Activated CD4-positive, CD25-positive, alpha-beta regulatory T cell (primary cell): ENCODE results near the gene CFAP100.

Experiments
- DNase-seq, 4 experiments: peaks; one replicate each; lab custom pipeline; 2025; lab: John Stamatoyannopoulos, UW

The CFAP100 gene

DNA sequence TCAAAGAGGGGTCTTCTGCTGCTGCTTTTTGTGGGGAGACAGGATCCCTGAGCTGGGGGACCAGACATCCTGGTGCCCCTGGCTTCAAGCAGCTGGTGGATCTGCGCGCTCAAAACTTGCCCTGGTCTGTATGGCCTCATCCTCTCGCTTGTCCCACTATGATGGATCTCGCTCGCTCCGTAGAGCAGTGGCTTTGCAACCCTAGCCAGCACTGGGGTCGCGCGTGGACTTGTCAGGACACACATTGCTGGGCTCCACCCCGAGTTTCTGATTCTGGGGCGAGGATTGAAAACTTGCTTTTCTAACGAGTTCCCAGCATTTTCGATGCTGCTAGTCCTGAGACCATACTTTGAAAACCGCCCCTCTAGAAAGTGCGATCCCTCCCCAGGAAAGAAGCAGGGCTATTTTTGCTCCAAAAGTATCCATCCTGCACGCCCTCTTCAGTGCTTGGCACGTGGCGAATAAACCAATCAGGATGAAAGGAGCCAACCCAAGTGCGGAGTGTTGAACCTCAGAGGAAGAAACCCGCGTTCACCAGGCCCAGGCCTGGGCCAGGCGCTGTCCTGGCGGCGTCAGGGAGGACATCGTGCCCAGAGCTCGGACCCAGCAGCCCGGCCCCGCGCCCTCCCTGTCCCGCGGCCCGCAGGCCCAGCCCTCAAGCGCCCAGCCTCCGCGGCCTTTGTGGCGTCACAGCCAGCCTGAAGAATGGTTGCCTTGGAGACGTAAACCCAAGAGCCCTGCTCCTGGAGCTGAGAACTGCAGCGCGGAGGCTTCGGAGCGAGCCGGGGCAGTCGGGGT lies at the start of gene CFAP100:
Gene CFAP100 (plus strand): TSS at position 731 of the 798 bp plus-strand sequence. CDS start 1,092 bp downstream, outside the sequence.
- DNase-seq: no peak

DNA sequence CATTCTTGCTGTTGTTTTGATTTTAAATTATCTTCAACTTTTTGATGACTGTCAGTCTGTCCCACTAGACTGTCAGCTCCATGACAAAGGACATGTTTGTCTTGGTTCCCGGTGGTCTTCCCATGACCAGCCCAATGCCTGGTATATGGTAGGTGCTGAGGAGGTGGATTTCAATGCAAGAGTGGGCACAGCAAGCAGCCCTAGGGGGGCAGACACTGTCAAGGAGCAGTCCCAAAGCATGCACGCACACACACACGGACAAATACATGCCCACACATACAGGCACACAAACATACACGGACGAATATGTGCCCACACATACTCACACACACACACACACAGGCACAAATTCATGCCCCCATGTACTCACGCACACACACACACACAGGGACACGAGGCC lies 49.5 kb upstream of the CFAP100 start:
- no peak for DNase-seq

DNA sequence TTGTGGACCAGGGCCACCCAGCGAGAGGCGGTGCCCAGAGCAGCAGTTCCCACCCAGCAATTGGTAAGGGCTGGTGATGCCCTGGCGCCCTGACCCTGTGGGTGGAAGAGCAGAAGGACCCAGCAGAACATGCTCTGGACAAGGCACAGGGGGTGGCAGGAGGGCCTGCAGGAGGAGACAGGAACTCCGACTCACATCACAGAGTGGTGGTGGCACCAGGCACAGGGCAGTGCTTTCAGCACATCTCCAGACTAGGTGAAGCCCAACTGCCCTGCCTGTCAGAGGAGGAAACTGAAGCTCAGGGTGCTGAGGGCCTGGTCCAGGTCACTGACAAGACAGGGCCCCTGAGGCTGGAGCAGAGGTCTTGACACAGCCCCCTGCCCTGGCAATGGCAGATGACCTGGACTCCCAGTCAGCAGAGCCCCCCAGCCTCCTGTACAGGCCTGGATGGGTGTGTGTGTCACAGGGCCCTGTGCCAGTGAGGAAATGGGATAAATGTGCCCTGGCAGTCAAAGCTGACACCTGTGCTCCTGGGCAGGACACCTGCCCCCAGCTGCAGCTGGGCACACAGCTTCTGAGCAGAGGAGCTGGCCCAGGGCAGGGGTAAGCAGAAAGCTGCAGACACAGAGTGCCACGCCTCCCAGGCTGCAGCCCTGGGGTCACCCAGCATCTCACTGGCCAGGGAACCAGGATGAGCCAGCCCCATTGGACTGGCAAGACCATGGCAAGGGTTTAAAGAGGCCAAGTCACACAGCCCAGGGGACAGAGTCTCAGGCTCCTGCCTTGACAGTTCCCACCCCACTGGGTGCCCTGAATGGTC lies 48.9 kb upstream of the CFAP100 start:
- no peak for DNase-seq

DNA sequence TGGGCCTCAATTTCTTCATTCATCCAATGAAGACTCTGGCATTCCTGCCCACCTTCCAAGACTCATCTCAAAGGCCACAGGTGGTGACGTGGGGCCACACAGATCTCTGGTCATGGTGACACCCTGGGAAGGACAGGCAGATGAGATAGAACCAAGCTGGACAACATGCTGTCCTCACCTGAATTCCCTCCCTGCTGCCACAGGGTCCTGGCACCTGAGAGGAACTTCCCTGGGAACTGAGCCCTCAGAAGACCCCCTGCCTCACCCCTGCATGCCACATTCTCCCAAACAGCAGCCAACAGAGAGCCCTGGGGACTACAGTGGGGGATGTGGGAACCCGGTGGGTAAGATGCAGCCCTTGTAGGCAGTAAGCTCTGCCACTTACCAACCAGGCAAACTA lies 48.2 kb upstream of the CFAP100 start:
- no peak for DNase-seq

DNA sequence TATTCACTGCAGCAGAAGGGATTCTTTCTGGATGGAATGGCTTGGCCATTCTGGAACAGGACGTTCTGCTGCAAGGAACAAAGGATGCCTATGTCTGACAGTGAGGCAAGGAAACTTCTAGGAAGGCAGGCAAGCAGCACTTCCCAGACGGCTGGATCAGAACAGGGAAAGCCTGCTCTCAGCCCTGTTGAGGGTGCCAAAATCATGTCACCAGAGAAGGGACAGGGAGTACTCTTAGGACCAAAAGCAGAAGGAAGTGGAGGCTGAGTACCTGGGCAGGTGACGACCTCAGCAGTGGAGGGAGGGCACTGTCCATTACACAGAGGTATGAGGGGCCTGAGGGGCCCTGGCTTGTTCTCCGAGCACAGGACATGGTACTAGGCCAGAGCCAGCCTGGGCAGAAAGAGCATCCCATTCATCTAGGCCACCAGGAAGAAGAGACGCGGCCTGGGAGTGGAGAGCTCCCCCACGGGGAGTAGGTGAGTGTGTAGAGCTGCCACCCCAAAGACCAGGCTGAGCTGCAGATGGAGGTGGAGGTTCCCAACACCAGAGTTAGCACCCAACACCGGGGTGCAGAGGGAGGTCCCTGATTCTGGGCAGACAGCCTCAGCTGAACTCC lies 47.1 kb upstream of the CFAP100 start:
- DNase-seq: no peak

DNA sequence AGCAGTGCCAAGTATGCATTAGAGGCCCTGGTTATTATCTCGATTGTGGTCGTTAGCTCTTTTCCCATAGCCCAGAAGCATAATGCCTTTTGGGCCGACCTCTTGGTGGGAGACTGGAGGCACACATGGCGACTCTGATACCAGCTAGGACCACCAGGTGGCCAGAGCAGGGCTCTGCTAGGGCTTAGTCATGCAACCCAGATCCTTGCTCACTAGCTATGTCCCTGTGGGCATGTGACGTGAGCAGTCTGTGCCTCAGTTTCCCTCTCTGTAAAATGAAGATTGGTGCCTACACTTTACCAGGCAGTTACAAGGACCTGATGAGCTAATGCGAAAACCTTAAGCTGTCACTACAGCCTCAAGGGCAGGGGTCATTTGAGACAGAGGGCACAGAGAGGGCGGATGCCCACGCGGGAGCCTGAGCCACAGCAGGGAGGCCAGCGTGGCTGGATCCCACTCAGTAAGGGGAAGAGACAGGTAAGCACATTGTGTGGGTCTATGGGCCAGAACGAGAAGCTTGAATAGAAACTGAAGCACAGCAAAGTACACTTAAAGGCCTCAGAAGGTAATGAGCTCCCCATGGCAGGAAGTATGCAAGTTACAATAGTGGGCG lies 46.3 kb upstream of the CFAP100 start:
- DNase-seq: no peak

DNA sequence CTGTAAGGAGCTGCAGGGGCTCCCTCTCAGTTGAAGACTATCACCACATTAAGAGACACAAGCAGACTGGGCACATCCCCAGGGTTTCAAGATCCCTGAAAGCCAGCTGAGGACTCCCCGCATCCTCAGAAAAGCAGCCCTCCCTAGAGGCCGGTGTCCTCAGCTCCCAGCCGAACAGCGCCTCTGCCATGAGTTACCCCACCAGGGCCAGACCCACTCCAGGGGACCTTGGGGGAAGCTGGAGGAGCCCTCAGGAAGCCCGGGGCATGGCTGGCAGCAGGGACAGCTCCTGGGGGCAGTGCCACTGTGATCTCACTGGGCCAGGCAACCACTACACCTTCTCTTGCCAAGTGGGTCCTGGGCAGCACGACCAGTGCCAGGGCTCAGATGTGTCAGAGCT lies 45.6 kb upstream of the CFAP100 start:
- no peak for DNase-seq

DNA sequence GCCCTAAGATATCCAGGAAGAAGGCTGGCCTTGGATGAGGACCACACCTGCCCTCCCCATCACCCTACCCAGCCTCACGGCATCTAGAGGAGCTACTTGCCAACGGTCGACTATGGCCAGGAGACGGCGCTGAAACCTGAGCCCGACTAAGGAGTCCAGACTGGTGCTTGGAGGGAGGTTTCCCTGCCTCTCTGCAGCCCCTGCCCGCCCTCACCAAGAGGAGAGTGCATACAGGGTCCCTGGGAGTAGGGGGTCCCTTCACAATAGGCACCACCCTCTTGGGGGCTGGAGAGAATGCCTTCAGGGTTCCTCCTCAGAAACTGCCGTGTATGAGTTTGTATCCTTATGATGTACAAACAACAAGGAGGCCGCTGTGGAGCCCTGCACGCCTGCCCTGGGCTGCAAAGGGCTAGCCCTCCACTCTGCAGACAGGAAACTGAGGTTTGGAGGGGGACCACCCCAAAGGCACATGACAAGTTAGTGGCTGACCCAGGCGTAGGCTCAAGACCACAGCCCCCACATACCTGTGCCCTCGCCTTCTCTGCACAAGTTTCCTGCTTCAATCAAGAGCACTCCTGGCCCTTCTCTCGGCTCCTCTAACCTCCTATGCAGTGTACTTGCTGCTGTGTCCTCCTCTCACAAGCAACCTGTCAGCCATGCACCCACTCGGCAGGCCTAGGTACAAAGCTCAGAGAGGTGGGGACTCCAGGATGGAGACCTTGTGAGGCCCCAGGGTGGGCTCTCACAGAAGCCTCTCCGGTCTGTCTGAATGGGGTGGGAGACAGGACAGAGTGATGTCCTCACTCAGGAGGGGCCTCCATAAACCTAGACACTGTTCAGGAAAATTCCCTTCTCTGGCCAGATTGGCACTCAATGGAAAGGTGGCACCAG lies 44.9 kb upstream of the CFAP100 start:
- no peak for DNase-seq

DNA sequence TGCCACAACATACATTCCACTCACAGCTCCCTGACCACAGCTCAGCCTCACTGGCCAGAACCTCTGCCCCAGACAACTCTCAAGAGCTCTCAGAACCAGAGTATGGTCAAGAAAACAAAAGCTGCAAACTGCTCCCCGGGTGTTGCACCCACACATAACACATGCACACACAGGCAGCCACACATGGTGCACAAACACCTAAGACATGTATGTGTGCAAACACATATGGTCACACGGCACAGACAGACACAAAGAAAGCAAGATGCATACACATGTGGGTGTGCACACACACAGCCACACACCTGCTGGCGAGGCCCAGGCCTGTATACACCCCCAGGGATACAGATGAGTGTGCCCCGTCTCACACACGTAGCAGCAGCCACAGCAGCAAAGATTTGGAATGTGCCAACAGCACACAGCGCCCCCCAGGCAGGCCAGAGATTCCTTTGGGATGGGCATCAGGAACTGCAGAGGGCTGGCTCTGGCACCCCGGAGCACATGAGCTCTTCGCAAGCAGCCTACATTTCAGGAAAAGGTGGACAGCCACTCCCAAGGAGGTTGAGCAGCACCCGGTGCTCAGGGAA lies 44.1 kb upstream of the CFAP100 start:
- no peak for DNase-seq

DNA sequence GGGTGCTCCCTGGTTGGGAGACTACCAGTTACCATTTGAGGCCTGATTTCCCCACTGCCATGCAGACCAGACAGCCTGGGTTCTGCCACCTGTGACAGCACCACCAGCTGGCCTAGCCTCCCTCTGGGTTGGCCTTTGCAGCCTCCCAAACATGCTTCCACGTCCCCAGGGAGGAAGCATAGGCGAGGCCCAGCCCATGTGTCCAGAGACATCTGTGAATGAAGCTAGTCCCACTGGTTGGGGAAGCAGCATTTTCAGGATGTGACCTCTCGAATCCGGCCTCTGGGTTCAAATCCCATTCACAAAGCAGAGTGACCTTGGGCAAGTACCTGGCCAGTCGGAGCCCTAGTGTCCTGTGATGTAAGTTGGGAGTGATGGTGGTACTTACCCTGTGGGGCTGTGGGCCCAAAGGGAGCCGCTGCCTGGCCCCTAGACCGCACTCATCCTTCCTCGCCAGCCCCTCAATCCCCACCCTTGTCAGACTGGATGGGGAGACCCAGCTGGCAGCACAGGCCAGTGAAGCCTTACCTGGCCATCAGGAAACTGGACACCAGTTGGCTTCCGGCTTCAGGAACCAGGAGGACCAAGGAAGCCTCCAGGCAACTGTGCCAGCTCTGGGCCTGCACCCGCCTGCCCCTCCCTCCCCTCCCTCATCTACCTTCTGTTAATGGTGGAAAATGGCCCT lies 43.5 kb upstream of the CFAP100 start:
- no peak for DNase-seq

DNA sequence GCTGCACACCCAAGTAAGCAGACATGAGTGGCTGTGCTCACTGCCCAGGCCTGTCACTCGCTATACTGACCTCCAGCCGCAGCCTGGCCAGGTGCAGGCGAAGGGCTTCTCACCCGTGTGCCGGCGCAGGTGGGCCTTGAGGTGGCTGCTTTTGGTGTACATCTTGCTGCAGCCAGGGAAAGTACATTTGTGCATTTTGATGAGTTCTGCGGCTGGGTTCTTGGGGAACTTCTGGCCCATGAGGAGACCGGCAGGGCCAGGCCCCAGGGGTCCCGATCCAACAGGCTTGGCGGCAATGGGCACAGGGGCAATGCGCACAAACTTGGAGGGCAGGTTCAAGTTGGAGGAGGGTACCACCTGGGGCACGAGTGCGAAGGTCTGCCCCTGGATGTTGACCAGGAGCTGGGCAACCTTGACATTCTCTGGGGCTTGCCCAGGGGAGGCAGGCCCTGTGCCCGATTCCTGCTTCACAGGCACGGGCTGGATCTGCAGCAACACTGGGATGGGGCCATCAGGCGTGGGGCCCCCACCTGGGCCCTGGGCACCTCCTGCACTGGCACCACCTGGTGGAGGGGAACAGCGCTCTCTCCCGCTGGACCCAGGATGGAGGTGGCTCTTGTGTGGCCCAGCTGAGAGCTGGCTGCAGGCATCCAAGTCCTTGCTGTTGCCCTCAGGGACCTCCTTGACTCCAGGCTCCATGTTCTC lies 42.8 kb upstream of the CFAP100 start:
- no peak for DNase-seq

DNA sequence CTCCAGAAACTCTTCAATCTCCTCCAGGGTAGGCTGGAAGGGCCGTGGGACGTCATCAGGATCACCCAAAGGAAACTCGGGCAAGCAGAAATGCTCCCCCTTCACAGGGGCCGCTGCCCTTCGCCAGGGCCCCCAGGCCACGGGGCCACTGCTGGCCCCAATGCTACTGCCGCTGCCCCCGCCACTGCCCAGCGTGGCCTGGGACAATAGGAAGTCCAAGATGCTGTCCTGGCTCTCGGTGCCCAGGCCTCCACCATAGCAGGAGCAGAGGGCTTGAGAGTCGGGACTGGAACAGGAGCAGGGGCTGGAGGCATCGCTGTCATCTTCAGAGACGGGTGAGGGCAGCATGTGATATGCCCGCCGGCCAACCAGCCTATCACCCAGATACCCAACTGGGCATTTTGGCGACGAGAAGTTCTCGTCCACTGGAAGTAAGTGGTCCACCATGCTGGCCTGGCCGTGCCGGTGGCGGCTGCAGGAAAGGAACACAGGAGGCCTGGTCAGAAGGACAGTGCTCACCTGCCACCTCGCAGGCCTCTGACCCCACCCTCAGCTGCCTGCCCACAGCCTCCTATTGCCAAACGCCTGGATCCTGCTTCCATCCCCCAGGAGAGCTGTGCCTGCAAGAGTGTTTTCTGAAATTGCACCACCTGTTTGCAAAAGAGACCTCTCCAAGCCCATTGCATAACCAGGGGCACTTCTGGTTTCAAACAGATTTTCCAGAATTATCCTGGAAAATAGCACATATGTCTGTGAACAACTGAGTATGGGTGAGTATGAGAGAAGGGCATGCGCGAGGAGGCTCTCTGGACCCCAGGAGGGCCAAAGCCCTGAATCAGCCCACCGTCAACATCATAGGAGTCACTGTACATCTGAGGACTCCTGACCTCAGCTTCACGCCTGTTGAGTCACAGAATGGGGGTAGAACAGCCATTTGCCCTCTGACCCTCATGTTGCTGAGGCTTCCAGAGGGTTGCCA lies 41.9 kb upstream of the CFAP100 start:
- no peak for DNase-seq

DNA sequence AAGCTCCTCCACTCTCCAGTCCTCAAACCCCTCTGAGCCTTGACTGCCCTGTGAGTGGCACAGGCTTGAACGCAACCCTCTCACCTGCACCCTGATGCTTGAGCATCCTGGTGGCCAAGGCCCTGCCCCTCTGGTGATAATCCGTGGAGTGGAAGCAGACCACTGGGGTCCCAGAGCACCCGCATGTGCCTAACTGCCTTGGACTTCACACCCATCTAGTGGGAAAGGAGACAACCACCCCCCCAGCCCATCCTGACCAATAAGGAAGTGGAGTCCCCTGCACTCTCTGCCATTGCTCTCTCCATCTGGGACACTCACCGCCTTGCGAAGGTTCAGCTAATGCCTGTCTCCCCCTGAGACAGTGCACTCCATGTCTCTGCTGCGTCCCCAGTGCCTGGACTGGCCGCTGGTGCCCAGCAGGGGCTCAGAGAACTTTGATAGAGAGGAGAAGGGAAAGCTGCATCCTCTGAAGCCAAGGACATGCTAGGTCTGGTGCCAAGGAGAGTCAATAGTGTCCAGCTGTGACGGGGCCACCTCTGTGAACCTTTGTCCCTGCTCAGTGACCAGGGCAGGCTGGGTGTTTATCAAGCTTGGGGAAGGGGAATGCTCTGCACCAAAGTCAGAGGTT lies 40.9 kb upstream of the CFAP100 start:
- no peak for DNase-seq

DNA sequence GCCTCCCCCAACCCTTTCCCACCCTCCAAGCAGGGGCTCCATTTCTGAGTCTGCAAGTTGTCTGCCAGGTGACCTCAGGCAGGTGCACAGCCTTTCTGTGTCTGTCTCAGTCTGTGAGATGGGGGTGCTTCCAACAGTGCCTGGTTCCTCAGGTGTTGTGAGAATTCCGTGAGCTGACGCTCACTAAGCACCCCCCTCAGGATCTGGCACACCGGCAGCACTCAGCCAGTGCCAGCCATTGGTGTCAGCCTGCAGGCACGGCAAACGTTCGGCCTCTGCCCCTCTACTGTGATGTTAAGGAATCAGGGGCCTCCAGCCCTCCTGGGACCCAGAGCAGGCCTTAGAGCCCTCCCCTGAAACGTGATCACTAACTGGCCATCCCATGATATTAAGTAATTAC lies 39.9 kb upstream of the CFAP100 start:
- no peak for DNase-seq

DNA sequence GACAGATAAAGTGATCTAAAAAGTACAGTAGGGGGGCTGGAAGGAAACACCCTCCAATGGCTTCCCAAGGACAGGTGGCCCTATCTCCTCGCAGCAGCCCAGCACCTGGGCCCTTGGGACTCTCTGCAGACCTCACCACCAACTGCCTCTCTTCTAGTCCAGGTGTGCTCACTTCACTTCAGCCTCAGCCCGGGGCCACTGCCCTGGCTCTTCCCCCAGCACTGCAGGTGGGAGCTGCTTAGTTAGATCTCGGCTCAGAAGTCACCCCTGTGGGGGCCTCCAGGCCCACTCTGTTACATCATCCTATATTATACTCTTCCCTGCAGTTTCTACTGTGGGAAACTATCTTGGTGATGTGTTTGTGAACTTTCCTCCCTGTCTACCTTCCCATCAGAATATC lies 39.5 kb upstream of the CFAP100 start:
- DNase-seq: no peak

DNA sequence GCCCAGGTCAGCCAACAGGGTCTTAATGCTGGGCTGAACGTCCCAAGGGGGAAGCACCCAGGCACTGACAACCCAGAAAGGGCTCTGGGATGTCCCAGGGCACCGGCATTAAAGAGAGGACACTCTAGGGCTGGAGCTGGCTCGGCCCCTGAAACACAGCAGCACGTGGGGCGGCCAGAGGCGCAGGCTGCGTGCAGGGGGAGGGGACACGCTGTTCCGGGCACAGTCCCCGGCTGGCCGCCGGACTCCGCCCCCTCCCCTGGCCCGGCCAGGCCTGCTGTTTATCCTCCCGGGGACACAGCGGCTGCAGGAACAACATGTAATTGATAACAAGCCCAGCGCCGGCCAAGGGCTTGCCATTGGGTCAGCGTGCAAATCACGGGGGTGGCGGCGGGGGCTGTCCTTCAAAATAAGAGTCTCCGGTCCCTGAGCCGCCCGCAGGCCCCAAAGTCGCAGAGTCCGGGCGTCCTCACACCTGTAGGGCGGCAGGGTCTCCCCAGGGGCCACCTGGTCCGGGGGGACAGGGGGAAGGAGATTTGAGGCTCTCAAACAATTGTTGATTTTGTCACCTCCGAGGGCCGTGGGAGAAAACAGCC lies 38.8 kb upstream of the CFAP100 start:
- DNase-seq: no peak

DNA sequence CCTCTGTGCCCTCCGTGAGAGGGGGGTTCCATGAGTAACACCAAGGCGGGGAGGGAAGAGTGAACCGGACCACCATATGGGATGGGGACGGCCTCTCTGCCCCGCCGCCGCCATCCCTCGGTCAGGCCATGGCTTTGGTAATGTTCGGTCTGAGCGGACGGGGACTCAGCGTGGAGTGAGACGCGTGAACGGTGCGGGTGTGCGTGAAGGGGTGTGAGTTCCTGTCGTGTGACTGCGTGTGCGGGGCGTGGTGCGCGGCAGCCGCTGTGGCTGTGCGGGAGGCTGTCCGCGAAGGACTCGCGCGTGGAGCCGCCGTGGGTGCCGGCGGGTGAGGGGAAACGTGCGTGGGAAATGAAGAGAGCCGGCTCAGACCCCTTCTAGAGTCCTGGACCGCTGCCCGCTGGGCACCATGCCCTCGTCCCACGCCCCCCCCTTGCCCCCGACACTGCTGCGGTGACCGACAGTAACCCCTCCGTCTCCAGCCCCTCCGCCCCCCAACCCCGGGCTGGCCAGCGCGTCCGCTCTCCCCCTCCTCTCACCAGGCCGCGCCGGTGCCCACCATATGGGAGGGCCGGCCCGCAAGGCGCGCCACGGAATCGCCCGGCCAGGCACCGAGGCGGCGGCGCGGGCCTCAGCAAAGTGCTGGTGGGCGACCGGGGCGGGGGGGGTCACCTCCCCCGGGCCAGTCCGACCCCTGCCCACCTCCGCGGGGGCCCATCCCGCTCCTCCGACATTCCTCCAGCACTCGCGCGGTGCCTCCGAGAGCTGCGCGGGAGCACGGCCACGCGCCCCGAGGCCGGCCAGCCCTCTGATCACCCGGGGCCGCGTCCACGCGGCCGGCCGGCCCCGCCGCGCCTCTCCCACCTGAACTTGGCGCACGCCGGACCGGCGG lies 38.1 kb upstream of the CFAP100 start:
- DNase-seq: no peak
